Measurements from ENCODE around the gene LRRC10.
"Not testable (repeated sequence)": the region's sequence is repeated elsewhere in the genome, so short reads cannot be mapped to it uniquely, and the experiment has no call there.

The LRRC10 gene

GRCh38 chr12:69616025-69616424 is 5.3 kb upstream of the LRRC10 start:
- DNase-seq, result no peak

GRCh38 chr12:69613351-69613750 is 2.6 kb upstream of the LRRC10 start:
- DNase-seq, result no peak

DNA sequence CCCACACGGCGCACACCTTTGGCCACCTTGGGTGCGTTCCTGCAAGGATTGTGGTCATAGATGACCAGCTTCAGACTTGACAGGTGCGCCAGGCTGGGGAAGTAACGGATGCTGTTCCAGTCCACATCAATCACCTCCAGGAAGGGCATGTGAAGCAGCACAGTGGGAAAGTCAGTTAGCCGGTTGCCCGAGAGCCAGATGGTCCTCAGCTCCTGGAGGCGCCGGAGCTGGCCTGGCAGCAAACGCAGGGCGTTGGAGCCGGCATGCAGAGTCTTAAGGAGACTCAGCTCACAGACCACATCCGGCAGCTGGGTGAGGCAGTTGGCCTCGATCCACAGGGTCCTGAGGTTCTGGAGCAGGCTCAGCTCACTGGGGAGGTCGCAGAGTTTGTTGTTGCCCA is 581 bp downstream of the LRRC10 start:
- no peak for DNase-seq

- DNase-seq, result peak; percentile 29
These were observed 2.6 kb downstream of the LRRC10 start for GRCh38 chr12:69608114-69608513.

DNA sequence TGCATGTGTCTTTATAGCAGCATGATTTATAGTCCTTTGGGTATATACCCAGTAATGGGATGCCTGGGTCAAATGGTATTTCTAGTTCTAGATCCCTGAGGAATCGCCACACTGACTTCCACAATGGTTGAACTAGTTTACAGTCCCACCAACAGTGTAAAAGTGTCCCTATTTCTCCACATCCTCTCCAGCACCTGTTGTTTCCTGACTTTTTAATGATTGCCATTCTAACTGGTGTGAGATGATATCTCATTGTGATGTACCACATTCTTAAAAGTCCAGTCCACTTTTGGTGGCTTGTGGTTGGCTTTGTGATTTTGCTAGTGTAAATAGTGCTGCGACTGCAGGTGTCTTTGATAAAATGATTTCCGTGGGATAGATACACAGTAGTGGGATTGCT is 6.4 kb downstream of the LRRC10 start:
- DNase-seq, result not testable (repeated sequence)

- not testable (repeated sequence) for DNase-seq
These were observed 7.2 kb downstream of the LRRC10 start for GRCh38 chr12:69603556-69603955.

DNA sequence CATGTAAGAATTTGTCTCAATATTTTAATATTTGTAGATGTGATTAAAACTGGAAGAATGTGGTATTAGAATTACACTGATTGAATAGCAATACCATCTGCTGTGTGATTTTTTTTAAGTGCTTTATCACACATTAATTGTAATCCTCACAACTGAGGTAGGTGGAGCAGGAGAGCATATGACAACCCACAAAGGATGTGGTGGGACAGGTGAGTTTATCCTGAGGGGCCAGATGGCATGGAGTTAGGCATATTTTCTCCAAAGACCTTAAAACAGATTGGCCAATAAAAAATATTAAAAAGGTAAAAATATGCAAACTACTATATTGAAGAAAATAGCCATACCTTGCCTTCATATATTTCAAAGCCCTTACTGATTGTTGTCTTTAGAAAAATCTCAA is 7.8 kb downstream of the LRRC10 start:
- no peak for DNase-seq

GRCh38 chr12:69601962-69602685 is 8.6 kb downstream of the LRRC10 start:
- no peak for DNase-seq

GRCh38 chr12:69600804-69601203 is 9.9 kb downstream of the LRRC10 start:
- DNase-seq, result no peak

- no peak for DNase-seq
These were observed 12.4 kb downstream of the LRRC10 start for GRCh38 chr12:69598174-69598753.

GRCh38 chr12:69595689-69596088 is 15.0 kb downstream of the LRRC10 start:
- peak; percentile 27 for DNase-seq

GRCh38 chr12:69589082-69589481 is 21.6 kb downstream of the LRRC10 start:
- DNase-seq, result no peak

- DNase-seq, result no peak
These were observed 22.2 kb downstream of the LRRC10 start for GRCh38 chr12:69588527-69588926.

DNA sequence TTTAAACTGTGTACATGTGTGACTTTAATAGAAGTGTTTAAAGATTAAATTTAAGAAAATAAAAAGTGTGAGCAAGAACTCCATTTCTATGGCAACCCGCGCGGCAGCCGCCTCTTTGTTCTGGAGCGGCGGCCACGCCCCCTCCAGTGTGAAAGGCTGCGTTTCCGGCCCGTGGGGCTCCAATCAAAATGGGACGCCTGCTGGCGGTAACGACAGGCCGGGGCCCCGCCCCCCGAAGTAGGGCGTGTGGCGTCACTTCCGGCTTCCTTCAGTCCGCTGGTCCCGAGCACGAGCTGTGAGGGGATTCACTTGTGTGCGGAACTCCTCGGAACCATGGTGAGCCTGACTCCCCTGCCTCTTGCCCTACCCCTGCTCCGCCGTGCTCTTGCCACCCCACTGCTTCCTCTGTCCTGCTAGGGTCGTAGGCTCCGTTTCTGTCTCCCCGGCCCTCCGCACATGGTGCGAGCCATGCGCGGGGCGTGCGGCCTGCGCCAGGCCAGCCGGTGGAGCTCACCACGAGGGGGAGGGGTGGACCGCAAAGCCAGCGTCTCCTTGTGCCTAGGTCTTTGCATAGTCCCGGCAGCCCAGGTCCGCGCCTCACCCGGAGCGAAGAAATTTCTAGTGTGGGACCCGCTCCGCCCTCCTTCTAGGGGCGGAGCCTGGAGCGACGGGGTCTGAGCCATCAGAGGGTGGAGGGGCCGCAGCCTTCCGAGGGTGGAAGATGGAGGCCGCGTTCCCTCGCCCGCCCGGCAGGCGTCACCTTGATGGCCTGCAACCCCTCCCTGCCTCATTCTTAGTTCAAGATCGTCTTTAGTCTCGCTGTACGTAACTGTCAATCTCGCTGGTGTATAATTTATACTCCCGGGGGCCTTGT is 25.3 kb downstream of the LRRC10 start, which contains the start of gene CCT2:
CCT2 (plus strand) TSS at position 271 of the 874 bp plus-strand sequence; CDS start at position 334, 63 bp downstream.
- peak; percentile 99 for DNase-seq

DNA sequence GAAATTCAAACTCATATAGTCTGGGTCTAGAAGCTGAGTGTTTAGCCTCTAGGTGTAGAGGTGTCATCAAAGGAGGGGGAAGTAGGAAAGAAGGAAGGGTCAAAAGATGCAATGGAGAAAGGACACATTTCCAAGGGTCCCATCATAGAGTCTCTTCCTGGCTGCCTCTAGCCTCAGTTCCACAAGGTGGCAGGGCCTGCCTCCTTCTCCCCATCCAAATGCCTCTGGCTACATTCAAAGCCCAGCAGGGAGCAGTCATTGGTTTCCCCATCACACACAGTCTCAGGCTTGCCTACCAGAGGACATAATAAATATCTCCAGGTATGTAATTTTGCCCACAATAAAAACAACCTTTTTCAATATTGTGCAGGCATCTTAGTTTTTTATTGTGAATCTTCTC is 27.5 kb downstream of the LRRC10 start:
- DNase-seq, result peak; percentile 64

- no peak for DNase-seq
These were observed 30.6 kb downstream of the LRRC10 start for GRCh38 chr12:69580074-69580473.

DNA sequence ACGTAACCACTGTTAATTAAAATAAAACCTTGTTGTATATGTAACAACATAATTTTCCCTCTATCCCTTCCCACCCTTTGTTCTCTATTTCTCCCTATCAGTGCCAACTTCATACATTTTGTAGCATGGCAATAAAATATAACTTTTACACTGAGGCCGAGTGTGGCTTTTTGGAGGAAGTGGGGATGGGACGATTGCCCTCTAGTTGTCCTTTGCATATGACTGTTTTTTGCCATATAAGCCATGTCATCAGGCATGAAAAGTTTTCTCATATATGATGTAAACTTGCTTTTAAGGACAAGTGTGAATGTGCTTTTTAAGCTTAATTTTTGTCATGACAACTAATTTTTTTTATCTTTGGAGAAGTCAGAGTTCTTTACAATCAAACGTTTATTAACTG is 31.7 kb downstream of the LRRC10 start:
- DNase-seq, result no peak

- peak; percentile 40 for DNase-seq
These were observed 32.4 kb downstream of the LRRC10 start for GRCh38 chr12:69578283-69578682.

GRCh38 chr12:69575346-69575745 is 35.4 kb downstream of the LRRC10 start:
- no peak for DNase-seq

DNA sequence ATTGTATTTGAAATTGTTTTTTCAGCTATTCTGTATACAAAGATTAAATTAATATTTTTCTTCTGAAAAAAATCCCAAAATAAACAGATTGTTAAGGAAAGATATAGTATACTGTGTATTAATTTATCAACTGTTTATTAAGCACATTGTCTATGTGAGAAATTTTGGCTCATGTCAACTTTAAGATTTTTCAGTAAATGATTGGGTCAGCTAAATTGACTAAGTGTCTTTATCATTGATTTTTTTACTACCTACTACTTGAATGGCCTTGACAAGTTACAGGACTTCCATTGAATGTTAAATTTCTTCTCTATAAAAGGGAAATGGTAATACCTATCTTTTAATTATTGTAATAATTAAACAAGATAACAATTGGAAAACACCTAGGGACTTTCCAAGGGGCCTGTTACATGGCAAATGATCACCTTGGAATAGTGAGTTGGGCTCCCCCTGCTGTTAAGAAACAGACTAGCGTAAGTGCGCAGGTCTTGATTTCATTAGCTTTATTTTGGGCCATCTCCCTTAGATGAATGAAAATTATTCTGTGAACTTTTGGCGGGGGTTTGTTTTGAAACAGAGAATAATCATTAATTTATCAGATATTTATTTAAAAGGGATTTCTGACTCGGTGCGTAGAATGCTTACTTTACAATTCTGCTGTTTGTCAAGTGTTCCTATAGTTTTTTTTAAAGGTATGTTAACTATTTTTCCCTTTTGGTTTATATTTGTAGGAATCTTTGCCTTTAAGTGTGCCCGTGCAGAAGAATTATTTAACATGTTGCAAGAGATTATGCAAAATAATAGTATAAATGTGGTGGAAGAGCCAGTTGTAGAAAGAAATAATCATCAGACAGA is 39.9 kb downstream of the LRRC10 start:
- DNase-seq, result peak; percentile 83

- no peak for DNase-seq
These were observed 40.6 kb downstream of the LRRC10 start for GRCh38 chr12:69570000-69570516.

DNA sequence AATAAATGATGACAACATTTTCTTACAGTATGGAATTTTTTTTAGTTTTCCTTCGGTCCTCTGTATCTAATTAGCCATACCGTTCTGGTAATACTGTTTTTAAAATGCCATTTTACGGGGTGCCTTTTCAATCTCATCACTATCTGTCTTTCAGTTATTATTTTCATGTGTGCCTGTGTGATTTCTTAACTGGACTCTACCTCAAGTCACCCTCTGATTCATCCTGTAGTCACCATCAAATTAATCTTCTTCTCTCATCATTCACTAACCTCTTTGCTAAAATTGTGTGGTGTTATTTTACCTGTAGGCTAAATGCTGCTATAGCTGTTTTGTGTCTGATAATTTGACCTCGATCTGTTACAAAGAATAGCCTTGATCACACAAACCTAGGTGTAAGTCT is 41.5 kb downstream of the LRRC10 start:
- DNase-seq, result no peak
